HEK293 (cell line): Measurements from ENCODE around the gene TDRD10.
A peak's percentile ranks its signal among the peaks of the same experiment; 100 is the strongest.

Experiments
- CTCF ChIA-PET: fragments of 350-600 bp; formaldehyde crosslinking; extraction: SDS; loops from one replicate; lab custom pipeline; 2021; ENCODE audit warnings: antibody characterized with exemption; lab: Yijun Ruan, JAX
- POLR2A ChIA-PET: fragments of 300-600 bp; formaldehyde crosslinking; extraction: SDS; loops from one replicate; lab custom pipeline; 2020; ENCODE audit warnings: antibody characterized with exemption, inconsistent platforms; lab: Yijun Ruan, JAX
- H3K27ac ChIP-seq: fragments of 200-500 bp; sonication (Bioruptor generic); 2 replicates; pipeline ENCODE4 v1.5.1; 2014; ENCODE audit warnings: low read depth, low read length, control low read depth, inconsistent platforms; ENCODE audit errors: extremely low read depth
- H3K36me3 ChIP-seq, 2 experiments: fragments of 200-500 bp in 1 of 2; sonication (Bioruptor generic) in 1 of 2; 1 replicate in 1 of 2; 2 replicates in 1 of 2; pipeline ENCODE4 v1.5.1; 2014 to 2017; ENCODE audit warnings: inconsistent platforms in 2 of 2, low read length in 2 of 2; ENCODE audit not compliant: control insufficient read depth in 2 of 2, insufficient read depth in 1 of 2
- H3K4me1 ChIP-seq: fragments of 200-500 bp; sonication (Bioruptor generic); 2 replicates; pipeline ENCODE4 v1.5.1; 2014; ENCODE audit warnings: mild to moderate bottlenecking, low read length, inconsistent platforms; ENCODE audit not compliant: control insufficient read depth, insufficient read depth
- H3K4me3 ChIP-seq: 2 replicates; pipeline ENCODE4 v1.5.1; 2011; ENCODE audit warnings: low read depth, mild to moderate bottlenecking, control low read depth, low read length, moderate library complexity
- H3K9me3 ChIP-seq: fragments of 200-500 bp; sonication (Bioruptor generic); 2 replicates; pipeline ENCODE4 v1.5.1; 2014; ENCODE audit warnings: low read depth, low read length, inconsistent platforms; ENCODE audit not compliant: control insufficient read depth, insufficient read depth
- KLF1 ChIP-seq: fragments of 450-650 bp; formaldehyde crosslinking; IDR thresholded peaks from 2 replicates; pipeline ENCODE4 v1.5.1; 2016; ENCODE audit warnings: missing biosample characterization, missing genetic modification characterization
- KLF10 ChIP-seq: fragments of 450-650 bp; IDR thresholded peaks from 2 replicates; pipeline ENCODE4 v1.5.1; 2018; ENCODE audit warnings: missing biosample characterization, mild to moderate bottlenecking, missing genetic modification characterization
- ZFHX2 ChIP-seq: fragments of 450-650 bp; formaldehyde crosslinking; conservative IDR thresholded peaks from 2 replicates; pipeline ENCODE4 v1.5.1; 2016; ENCODE audit warnings: missing biosample characterization, missing genetic modification characterization
- ZNF169 ChIP-seq: fragments of 450-650 bp; formaldehyde crosslinking; IDR thresholded peaks from 2 replicates; pipeline ENCODE4 v1.5.1; 2016; ENCODE audit warnings: missing biosample characterization, missing genetic modification characterization
- ZNF223 ChIP-seq: fragments of 450-650 bp; formaldehyde crosslinking; IDR thresholded peaks from 2 replicates; pipeline ENCODE4 v1.5.1; 2016; ENCODE audit warnings: missing biosample characterization, missing genetic modification characterization
- ZNF366 ChIP-seq: fragments of 450-650 bp; formaldehyde crosslinking; conservative IDR thresholded peaks from 2 replicates; pipeline ENCODE4 v1.5.1; 2016; ENCODE audit warnings: missing biosample characterization, missing genetic modification characterization
- ZNF561 ChIP-seq: fragments of 450-650 bp; IDR thresholded peaks from 2 replicates; pipeline ENCODE4 v1.5.1; 2018; ENCODE audit warnings: missing biosample characterization, missing genetic modification characterization, borderline replicate concordance
- ZNF660 ChIP-seq: fragments of 450-650 bp; IDR thresholded peaks from 2 replicates; pipeline ENCODE4 v1.5.1; 2018; ENCODE audit warnings: missing biosample characterization, mild to moderate bottlenecking, missing genetic modification characterization
- ZNF670 ChIP-seq: fragments of 450-650 bp; formaldehyde crosslinking; IDR thresholded peaks from 2 replicates; pipeline ENCODE4 v1.5.1; 2016; ENCODE audit warnings: missing biosample characterization, missing genetic modification characterization, low read depth
- TF ChIP-seq, protein P1 (sequence below): fragments of 450-650 bp; formaldehyde crosslinking; IDR thresholded peaks from 2 replicates; pipeline ENCODE4 v1.5.1; 2016; ENCODE audit warnings: missing biosample characterization, missing genetic modification characterization
- TF ChIP-seq, protein P2 (sequence below): fragments of 450-650 bp; formaldehyde crosslinking; IDR thresholded peaks from 2 replicates; pipeline ENCODE4 v1.5.1; 2016; ENCODE audit warnings: missing biosample characterization, missing genetic modification characterization
- TF ChIP-seq, protein P3 (sequence below): fragments of 450-650 bp; formaldehyde crosslinking; IDR thresholded peaks from 2 replicates; pipeline ENCODE4 v1.5.1; 2016; ENCODE audit warnings: missing biosample characterization, missing genetic modification characterization
- TF ChIP-seq, protein P4 (sequence below): fragments of 450-650 bp; formaldehyde crosslinking; IDR thresholded peaks from 2 replicates; pipeline ENCODE4 v1.5.1; 2016; ENCODE audit warnings: missing biosample characterization, missing genetic modification characterization, borderline replicate concordance

Gene TDRD10

DNA sequence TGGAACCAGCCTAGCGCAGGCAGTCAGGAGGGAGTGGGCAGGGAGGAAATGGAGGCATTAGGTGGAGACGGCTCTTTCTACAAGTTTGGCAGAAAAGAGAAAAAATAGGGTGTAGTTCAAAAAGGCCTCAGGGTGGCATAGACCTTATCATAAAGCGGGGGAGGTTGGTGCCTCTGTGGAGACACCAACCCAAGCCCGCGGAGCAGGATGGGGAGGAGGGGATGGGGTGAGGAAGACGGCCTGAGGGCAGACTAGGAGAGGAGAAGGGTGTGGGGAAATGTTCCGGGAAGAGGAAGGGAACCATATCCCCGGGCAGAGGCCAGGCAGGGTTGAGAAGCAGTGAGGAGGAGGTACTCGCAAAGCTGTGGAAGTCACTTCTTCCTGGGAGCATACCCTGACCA, 17.6 kb downstream of the TDRD10 start:
- peak; percentile 16; the same call in 1 of the 2 replicates for TF ChIP-seq KLF1
- TF ChIP-seq ZNF660 (tag by site-specific recombination) = no peak
- no peak overlapping the region for H3K27ac ChIP-seq
- no peak overlapping the region for H3K4me3 ChIP-seq
- H3K36me3 ChIP-seq = no peaks in the 10 kb centered on the region
- CTCF ChIA-PET = interaction anchor here (2.9 kb wide), 1 partner anchor 27 kb away, joined by 15 read pairs; no protein-coding TSS in a partner anchor
- POLR2A ChIA-PET = no interaction called here
- H3K4me1 ChIP-seq = no peaks in the 10 kb centered on the region
- no peaks in the 10 kb centered on the region for H3K9me3 ChIP-seq

DNA sequence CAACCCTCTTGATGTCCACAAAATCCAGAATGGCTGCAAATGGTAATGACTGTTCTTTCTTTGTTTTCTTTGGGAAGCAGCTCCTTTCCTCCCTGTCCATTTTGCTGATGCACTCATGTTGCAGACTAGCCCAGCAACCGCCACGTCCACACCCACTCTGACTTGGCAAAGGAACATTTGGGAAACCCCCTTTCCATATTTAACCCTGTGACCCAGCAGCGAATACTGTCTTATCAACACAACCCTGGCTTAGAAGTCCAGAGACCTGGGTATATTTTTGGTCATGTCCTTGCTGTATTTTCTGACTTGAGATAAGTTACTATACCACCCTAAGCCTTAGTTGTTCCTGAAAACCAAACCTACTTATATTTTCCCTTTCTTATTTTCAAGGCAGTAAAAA, 18.3 kb downstream of the TDRD10 start:
- TF ChIP-seq ZNF660 (tag by site-specific recombination) (no peak), ZNF670 (tag by site-specific recombination) (no peak), ZNF223 (tag by site-specific recombination) (no peak), ZFHX2 (tag by site-specific recombination) (no peak), ZNF169 (tag by site-specific recombination) (no peak), KLF10 (tag by site-specific recombination) (no peak), ZNF366 (tag by site-specific recombination) (no peak), ZNF561 (no peak)
- TF ChIP-seq, protein P1, sequence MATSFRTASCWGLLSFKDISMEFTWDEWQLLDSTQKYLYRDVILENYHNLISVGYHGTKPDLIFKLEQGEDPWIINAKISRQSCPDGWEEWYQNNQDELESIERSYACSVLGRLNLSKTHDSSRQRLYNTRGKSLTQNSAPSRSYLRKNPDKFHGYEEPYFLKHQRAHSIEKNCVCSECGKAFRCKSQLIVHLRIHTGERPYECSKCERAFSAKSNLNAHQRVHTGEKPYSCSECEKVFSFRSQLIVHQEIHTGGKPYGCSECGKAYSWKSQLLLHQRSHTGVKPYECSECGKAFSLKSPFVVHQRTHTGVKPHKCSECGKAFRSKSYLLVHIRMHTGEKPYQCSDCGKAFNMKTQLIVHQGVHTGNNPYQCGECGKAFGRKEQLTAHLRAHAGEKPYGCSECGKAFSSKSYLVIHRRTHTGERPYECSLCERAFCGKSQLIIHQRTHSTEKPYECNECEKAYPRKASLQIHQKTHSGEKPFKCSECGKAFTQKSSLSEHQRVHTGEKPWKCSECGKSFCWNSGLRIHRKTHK (tag by site-specific recombination) = no peak
- TF ChIP-seq, protein P2, sequence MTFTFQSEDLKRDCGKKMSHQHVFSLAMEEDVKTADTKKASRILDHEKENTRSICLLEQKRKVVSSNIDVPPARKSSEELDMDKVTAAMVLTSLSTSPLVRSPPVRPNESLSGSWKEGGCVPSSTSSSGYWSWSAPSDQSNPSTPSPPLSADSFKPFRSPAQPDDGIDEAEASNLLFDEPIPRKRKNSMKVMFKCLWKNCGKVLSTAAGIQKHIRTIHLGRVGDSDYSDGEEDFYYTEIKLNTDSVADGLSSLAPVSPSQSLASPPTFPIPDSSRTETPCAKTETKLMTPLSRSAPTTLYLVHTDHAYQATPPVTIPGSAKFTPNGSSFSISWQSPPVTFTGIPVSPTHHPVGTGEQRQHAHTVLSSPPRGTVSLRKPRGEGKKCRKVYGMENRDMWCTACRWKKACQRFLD = no peak
- Histone ChIP-seq H3K4me1 (no peaks in the 10 kb centered on the region), H3K27ac (no peak overlapping the region), H3K4me3 (no peak overlapping the region), H3K36me3 (no peaks in the 10 kb centered on the region), H3K9me3 (no peaks in the 10 kb centered on the region)
- CTCF ChIA-PET = interaction anchor here (0.9 to 2.9 kb wide), 2 partner anchors 14 to 26 kb away, joined by 3 to 15 read pairs; no protein-coding TSS in a partner anchor
- POLR2A ChIA-PET = no interaction called here

DNA sequence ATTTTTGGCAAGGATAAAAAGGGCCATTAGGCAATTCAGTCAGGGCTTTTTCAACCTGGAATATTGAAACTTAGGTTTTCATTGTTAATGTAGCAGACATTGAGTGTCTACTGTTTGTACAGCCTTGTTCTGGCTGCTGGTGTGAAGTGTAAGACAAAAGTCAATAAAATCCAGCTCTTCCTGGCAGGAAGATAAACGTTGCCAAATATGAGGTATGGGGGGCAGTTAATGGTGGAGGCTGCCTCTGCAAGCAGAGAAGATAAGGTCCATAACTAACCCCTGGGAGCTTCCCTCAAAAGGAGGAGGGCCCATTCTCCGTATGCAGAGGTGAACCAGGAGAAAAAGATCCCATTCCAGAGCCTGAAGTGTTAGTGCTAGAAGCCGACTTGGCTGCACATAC, 19.7 kb downstream of the TDRD10 start:
- ChIA-PET CTCF (interaction anchor here (1.3 to 2.9 kb wide), 2 partner anchors 25 to 41 kb away, joined by 3 to 15 read pairs; no protein-coding TSS in a partner anchor), POLR2A (no interaction called here)
- H3K27ac ChIP-seq = no peak overlapping the region
- no peaks in the 10 kb centered on the region for H3K4me1 ChIP-seq
- H3K9me3 ChIP-seq = no peaks in the 10 kb centered on the region
- no peak overlapping the region for H3K4me3 ChIP-seq
- TF ChIP-seq, protein P3, sequence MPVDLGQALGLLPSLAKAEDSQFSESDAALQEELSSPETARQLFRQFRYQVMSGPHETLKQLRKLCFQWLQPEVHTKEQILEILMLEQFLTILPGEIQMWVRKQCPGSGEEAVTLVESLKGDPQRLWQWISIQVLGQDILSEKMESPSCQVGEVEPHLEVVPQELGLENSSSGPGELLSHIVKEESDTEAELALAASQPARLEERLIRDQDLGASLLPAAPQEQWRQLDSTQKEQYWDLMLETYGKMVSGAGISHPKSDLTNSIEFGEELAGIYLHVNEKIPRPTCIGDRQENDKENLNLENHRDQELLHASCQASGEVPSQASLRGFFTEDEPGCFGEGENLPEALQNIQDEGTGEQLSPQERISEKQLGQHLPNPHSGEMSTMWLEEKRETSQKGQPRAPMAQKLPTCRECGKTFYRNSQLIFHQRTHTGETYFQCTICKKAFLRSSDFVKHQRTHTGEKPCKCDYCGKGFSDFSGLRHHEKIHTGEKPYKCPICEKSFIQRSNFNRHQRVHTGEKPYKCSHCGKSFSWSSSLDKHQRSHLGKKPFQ (tag by site-specific recombination) = peak; percentile 89
- TF ChIP-seq, protein P4, sequence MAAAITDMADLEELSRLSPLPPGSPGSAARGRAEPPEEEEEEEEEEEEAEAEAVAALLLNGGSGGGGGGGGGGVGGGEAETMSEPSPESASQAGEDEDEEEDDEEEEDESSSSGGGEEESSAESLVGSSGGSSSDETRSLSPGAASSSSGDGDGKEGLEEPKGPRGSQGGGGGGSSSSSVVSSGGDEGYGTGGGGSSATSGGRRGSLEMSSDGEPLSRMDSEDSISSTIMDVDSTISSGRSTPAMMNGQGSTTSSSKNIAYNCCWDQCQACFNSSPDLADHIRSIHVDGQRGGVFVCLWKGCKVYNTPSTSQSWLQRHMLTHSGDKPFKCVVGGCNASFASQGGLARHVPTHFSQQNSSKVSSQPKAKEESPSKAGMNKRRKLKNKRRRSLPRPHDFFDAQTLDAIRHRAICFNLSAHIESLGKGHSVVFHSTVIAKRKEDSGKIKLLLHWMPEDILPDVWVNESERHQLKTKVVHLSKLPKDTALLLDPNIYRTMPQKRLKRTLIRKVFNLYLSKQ (tag by site-specific recombination) = no peak
- no peaks in the 10 kb centered on the region for H3K36me3 ChIP-seq
